OCI-M1 (cell line): ENCODE results near the gene SERPINH1.
"Not testable (repeated sequence)": the region's sequence is repeated elsewhere in the genome, so short reads cannot be mapped to it uniquely, and the experiment has no call there.

Source experiments
- DNase-seq: peaks from one replicate; lab custom pipeline; 2025; lab: John Stamatoyannopoulos, UW

SERPINH1 gene

GRCh38 chr11:75574698-75575602, 12.9 kb downstream of the SERPINH1 start:
- no peak for DNase-seq

GRCh38 chr11:75576017-75576416, 14.0 kb downstream of the SERPINH1 start:
- DNase-seq = no peak

- peak; percentile 99 for DNase-seq
These were observed 14.5 kb downstream of the SERPINH1 start for GRCh38 chr11:75576499-75576918.

GRCh38 chr11:75577207-75577606, 15.2 kb downstream of the SERPINH1 start:
- peak; percentile 82 for DNase-seq

GRCh38 chr11:75578977-75579376, 16.9 kb downstream of the SERPINH1 start:
- DNase-seq = no peak

- DNase-seq = no peak
These were observed 17.8 kb downstream of the SERPINH1 start for GRCh38 chr11:75579841-75580240.

- DNase-seq = no peak
These were observed 20.4 kb downstream of the SERPINH1 start for GRCh38 chr11:75582506-75582894.

- DNase-seq = peak; percentile 97
These were observed 21.1 kb downstream of the SERPINH1 start for GRCh38 chr11:75582895-75583717.

GRCh38 chr11:75583718-75584658, 21.9 kb downstream of the SERPINH1 start:
- DNase-seq = peak; percentile 87

- not testable (repeated sequence) for DNase-seq
These were observed 22.7 kb downstream of the SERPINH1 start for GRCh38 chr11:75584659-75585292.

- DNase-seq = no peak
These were observed 23.2 kb downstream of the SERPINH1 start for GRCh38 chr11:75585293-75585670.

- DNase-seq = no peak
These were observed 24.3 kb downstream of the SERPINH1 start for GRCh38 chr11:75586395-75586794.

GRCh38 chr11:75588051-75588481, 26.0 kb downstream of the SERPINH1 start:
- no peak for DNase-seq

- DNase-seq = no peak
These were observed 27.0 kb downstream of the SERPINH1 start for GRCh38 chr11:75589051-75589450.

GRCh38 chr11:75589933-75590332, 27.9 kb downstream of the SERPINH1 start:
- DNase-seq = peak; percentile 99

- DNase-seq = no peak
These were observed 29.3 kb downstream of the SERPINH1 start for GRCh38 chr11:75591371-75591770.

- DNase-seq = no peak
These were observed 29.9 kb downstream of the SERPINH1 start for GRCh38 chr11:75591966-75592365.

GRCh38 chr11:75592715-75593114, 30.7 kb downstream of the SERPINH1 start:
- DNase-seq = no peak

GRCh38 chr11:75593286-75593915, 31.3 kb downstream of the SERPINH1 start:
- DNase-seq = no peak

- no peak for DNase-seq
These were observed 32.2 kb downstream of the SERPINH1 start for GRCh38 chr11:75594211-75594610.

- DNase-seq = peak; percentile 90
These were observed 33.4 kb downstream of the SERPINH1 start for GRCh38 chr11:75595429-75595828.
